HuH-7.5 (cell line): Measurements from ENCODE around the gene MAPK1IP1L.
"Not testable (repeated sequence)": the region's sequence is repeated elsewhere in the genome, so short reads cannot be mapped to it uniquely, and the experiment has no call there.

Experiments
- DNase-seq: peaks from one replicate; pipeline ENCODE4 v3.0.0; 2011; ENCODE audit warnings: low spot score

Gene MAPK1IP1L

DNA sequence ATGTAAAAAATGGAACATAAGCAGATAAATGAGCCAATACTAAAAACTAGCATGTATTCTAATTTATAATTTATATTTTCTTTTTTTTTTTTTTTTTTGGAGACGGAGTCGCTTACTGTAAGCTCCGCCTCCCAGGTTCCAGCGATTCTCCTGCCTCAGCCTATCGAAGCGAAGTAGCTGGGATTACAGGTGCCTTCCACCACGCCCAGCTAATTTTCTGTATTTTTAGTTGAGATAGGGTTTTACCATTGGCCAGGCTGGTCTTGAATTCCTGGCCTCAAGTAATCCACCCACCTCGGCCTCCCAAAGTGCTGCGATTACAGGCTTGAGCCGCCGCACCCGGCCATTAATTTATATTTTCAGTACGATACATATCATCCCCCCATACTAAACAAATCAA, 2.7 kb downstream of the MAPK1IP1L start:
- DNase-seq = no peak

DNA sequence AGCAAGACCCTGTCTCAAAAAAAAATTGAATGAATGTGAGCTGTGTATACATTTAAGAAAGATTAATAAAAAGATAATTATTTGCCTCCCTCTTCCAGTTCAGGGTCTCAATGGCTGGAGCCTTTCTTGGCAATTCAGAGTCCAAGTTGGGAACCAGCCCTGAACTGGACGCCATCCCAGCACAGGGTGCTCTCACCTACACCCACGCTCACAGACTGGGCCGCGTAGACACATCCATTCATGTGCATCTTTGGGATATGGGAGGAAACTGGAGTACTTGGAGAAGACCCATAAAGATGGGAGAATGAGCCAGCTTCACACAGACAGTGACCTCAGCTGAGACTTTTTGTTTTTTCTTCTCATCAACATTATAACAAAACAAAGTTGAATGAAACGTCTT, 6.5 kb downstream of the MAPK1IP1L start:
- DNase-seq = no peak

DNA sequence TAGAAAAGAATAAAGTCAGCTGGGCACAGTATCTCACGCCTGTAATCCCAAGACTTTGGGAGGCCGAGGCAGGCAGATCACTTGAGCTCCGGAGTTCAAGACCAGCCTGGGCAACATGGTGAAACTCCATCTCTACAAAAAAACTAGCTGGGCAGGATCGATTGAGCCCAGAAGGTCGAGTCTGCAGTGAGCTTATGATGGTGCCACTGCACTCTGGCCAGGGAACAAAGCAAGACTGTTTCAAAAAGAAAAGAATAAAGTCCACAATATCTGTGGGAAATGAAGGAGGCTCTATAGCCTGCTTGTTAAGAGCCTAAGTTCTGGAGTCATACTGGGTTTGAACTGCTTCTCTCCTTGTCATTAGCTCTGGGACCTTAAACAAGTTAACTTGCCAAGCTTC, 7.9 kb downstream of the MAPK1IP1L start:
- DNase-seq = no peak

DNA sequence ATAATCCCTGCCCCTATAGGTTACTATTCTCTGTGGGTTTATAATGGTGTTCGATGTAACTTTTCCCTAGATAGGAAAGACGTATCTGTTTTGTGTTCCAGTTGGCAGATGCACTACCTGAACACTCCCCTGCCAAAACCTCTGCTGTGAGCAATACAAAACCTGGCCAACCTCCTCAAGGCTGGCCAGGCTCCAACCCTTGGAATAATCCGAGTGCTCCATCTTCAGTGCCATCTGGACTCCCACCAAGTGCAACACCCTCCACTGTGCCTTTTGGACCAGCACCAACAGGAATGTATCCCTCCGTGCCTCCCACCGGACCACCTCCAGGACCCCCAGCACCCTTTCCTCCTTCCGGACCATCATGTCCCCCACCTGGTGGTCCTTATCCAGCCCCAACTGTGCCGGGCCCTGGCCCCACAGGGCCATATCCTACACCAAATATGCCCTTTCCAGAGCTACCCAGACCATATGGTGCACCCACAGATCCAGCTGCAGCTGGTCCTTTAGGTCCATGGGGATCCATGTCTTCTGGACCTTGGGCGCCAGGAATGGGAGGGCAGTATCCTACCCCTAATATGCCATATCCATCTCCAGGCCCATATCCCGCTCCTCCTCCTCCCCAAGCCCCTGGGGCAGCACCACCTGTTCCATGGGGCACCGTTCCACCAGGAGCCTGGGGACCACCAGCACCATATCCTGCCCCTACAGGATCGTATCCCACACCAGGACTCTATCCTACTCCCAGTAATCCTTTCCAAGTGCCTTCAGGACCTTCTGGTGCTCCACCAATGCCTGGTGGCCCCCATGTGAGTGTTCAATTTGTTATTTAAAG, 11.3 kb downstream of the MAPK1IP1L start:
- no peak for DNase-seq

DNA sequence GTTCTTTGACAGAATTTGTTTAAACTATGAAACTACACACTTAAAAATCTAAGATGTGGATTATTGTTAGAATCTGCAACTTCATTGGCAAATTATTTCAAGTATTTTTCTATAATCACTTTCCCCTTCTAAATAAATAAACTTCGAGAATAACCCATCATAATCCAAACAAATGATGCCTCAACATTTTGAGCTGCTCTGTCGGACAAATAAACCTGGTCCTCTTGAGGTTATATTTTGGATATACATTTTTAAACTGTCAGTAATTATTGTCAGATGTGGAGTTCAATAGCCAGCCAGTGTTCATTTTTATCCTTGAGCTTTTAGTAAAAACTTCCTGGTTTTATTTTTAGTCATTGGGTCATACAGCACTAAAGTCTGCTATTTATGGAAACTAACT, 13.4 kb downstream of the MAPK1IP1L start:
- DNase-seq = not testable (repeated sequence)

DNA sequence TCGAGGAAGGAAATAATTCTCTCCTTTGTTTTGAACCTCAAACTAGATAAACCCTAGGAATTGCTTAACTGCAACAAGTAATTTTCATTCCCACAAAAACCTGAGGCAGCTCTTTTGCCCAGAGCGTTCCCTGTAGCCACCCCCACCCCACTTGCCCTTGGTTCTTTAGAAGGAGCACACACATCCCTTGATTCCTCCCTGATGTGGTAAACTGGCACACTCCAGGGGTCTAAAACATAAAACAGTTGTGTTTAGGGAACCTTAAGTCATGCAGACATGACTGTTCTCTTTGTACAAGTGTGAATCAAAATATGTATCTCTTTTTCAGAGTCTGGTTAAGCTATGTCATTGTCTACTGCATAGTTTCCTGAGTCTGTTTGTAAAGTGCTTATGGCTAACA, 14.0 kb downstream of the MAPK1IP1L start:
- DNase-seq = no peak

DNA sequence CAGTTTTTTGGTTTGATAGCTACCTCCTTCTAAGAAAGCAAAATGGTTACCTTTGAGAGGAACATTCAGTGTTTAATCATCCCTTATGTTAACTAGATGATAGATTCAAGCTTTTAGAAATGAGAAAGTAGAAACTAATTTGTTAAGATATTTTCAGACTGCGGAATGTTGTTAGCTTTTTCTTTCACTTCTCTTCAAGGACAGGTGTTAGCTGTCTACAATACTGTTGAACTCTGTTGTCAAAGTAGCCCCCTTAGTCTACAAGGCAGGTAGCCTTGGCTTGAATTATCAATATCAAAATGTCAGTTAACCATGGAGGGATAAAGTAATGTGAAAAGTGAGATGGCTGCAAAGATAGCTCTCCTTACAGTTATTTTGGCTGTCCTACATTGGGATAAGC, 14.8 kb downstream of the MAPK1IP1L start:
- DNase-seq = no peak

DNA sequence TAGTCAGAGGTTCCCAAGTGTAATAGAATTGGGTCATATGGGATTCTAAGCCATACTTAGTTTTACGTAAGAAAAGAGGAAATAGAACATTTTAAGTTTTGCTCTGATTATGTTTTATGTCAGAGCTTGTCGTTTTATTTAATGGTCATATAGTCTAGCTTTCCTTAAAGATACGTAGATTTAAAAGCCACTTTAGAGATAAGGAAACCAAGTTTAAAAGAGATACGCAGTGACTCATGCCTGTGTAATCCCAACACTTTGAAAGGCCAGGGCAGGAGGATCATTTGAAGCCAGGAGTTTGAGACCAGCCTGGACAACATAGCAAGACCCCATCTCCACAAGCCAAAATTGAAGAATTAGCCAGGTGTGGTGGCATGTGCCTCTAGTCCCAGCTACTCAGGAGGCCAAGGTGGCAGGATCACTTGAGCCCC, 19.5 kb downstream of the MAPK1IP1L start:
- DNase-seq = no peak

DNA sequence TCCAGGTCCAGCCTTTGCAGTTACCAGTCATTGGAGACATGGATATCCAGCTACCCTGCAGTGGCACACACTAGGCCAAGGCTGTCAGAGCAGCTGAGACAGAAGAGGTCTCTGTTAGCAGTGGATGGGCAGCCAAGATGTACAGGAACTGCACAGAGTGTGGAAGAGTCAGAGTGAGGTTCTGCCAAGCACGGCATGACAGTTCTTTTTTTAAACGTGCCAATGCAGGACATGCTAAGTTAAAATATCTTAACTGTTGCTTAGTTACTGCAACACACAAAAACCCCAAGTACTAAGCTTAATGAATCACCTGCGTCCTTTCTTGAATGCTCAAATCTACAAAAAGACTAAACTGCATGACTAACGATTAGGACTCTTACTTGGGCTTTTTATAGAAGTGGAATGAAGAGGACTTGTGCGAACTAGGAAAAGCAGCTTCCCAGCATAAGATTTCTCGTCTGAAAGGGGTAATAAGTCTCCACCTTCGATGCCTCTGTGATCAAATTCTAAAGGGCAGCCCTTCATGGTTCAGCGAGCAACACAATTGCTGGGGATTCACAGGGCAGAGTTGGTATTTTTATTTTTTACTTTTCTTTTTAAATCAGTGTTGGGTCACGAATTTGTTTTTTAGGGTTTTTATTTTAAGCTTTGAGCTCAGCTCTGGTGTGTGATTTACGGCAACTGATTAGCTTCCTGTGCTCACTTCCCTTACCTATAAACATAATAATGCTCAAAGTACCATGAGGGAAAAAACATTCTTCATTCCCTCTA, 20.6 kb downstream of the MAPK1IP1L start:
- no peak for DNase-seq

DNA sequence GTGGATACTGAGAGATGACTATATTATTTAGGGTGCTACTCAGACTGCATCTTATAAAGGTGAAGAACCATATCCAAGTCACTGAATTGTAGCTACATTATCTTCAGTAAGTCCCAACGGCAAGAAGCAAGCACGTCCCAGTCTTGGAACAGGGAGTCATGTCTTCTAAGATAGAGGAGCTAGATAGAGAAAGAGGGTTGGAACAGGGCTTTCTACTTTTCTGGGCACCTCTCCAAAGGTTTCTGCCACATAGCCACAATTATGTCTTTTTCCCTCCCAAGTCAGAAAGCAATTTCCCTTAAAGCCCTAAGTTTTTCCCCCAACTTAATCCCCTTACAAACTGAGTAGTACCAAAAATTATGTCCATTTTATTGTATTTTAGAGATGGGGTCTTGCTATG, 22.4 kb downstream of the MAPK1IP1L start:
- no peak for DNase-seq

DNA sequence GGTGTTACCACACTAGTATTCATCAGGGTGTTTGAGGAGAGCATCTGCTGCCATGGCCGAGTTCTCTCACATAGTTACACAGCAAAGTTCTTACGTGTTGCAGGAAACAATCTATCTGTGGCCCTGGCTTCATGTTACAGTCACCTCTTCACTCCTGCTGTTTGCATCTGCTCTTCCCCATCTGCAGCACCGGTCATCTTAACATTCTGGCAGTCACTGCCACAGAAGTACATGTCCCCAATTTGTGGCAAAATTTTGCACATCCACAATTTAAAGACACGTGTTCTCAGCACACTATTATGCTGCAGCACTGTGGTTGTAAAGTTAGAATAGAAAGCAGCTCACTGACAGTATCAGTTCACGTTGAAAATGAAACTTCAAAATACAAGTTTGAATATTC, 23.2 kb downstream of the MAPK1IP1L start:
- no peak for DNase-seq

DNA sequence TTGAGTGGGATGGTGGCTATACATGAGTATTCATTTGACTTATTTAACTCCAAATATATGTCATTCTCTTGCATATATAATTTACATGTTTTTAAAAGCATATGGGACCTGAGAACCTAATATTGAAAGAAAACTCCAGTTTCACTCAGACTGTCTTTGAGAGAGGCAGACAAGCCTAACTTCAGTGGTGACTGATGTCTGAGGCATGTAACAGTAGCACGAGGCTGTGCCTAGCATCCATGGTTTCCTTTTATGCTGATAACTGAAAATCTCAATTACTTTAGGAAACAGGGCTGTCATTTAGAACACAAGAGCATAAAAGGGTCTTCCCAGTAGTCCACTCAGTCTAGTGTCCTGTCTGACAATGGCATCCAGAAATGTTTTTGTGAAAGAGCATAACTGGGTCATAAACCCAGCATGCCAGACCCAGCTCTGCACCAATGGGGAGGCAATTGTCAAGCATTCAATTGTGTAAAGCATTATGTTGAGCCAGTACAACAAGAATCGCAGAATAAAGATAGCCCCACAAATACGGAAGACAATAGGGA, 24.3 kb downstream of the MAPK1IP1L start:
- DNase-seq = no peak

DNA sequence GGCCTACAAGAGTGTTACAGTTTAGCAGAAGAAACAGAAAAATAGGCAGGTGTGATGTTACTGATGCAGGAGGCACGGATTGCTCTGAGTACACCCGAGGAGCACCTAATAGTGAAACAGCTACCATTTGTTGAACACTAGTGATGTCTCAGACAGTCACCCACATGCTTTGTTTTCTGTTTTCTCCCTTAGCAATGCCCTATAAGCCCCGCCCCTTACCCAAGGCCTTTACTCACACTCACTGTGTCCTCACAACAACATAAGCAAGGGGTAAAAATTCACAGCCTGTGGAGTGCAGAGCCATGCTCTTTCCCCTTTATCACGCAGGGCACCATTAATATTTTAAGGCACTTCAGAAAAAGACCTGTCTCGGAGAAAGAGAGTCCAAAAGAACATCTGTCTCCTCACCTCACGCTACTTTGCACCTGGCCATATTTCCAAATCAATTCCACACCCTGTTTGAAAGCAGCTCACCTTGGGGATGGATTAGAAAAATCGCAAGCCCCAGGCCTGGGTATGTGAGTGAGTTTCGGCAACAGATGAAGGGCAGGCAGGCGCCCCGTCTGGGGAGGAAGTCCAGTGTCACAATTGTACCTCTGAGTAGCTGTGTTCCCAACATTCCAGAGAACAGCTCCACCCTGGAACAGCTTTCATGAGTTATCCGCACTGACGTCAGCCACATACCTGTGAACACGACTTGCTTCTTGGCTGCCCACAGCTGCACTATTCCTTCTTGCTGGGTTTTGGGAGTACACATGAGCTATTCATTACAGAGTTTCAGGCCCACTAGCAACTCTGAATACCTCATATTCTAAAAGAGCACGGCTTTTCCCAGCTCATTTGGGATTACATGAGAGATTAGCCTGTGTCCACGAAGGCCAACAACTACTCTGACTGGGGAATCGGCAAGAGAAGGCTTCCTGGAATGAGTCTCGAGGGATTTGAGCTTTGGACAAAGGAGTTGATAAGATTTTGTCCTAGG, 26.0 kb downstream of the MAPK1IP1L start:
- no peak for DNase-seq

DNA sequence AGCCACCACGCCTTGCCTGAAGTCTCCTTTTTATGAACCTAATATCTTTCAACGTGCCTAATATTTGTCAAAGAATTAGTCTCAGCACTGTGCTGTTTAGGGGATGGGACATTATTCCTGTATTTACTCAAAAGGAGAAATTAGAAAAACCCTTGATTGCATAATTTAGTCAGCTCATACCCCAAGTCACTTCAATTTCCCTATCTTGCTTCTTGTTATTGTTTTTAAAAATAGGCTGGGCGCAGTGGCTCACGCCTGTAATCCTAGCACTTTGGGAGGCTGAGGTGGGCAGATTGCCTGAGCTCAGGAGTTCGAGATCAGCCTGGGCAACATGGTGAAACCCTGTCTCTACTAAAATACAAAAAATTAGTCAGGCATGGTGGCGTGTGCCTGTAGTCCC, 28.5 kb downstream of the MAPK1IP1L start:
- not testable (repeated sequence) for DNase-seq

DNA sequence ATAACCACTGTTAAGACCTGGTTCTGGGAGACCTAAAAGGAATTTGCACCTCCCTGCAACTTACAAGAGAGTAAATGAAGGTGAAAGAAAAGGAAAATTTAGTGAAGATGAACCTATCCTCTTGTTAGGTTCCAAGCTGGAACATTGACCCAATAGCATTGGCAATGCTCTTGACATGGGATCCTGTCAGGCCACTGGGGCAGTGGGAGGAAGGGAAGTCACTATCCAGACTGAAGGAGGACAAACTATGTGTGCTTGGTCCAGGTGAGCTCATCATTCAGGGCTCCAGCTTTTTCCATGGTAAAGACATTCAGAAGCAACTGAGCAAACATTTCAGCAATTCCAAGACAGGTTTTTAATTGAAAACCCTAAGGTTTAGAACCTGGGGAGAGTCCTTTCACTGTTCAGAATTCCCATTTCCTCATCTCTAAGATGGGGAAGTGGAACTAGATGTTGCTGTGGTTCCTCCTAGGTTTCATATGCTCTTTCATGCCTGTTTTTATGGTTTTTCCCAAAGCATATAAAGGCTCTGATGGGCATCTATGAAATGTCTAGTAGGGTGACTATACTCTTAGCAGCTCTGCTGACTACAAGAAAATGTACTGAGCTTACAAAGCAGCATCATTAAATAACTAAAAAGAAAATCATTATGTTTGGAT, 33.1 kb downstream of the MAPK1IP1L start:
- DNase-seq = no peak

DNA sequence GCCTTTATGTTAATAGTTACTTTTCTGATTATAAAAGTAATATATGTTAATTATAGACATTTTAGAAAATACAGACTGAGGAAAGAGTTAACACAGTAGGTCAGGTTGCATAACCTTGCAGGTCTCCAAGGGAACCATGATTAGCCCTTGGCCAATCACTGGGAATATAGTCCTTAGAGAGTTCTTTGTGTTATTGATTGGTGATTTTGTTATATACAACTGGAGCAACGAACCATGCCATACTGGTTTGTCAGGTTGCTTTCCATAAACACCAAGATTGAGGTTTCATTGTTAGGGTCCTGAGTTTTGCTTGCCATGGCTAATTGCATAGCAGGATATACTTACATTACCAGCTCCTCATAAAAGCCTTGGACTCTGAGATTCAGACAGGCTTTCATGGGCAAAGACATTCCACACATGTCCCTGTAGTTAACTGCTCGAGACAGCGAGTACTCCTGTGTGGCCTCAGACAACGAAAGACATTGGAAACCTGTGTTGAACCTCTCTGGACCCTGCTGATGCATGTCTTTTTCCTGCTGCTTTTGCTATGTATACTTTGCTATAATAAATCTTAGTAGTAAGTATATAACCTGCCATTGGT, 33.7 kb downstream of the MAPK1IP1L start:
- DNase-seq = no peak

DNA sequence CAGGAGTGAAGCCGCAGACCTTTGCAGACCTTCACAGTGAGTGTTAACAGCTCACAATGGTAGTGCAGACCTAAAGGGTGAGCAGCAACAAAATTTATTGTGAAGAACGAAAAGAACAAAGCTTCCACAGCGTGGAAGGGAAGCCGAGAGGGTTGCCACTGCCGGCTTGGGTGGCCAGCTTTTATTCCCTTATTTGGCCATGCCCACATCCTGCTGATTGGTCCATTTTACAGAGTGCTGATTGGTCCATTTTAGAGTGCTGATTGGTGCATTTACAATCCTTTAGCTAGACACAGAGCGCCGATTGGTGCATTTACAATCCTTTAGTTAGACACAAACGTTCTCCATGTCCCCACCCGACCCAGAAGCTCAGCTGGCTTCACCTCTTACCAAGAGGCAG, 35.5 kb downstream of the MAPK1IP1L start:
- DNase-seq = no peak

DNA sequence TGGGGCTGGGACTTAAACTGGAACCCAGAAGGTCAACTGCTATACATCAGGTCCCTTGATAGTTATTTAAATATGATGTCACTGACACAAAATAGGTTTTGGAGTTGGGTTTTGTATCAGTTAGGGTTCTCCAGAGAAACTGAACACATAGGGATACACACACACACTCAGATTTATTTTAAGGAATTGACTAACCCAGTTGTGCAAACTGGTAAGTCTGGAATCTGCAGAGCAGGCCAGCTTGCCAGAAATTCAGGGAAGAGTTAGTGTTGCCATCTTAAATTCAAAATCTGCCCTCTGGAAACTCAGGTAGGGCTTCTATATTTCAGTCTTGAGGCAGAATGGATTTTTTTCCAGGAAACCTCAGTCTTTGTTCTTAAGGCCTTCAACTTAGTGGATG, 36.9 kb downstream of the MAPK1IP1L start:
- no peak for DNase-seq

DNA sequence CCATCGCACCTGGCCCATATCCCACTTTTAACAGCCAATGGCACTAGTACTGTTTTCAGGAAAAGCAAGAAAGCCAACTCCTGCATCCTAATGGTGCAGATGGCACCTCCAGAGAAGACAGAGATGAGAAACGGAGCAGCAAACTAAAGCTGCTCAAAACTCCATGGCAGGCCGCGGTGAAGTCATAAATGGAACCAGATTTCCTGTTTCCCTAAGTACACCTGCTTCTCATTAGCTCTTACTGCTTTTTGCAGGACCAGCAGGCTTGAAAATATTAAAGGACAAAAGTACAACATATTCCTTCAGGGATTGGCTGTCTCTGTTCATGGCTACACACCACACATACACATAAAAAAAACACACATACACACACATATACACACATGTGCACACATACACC, 40.9 kb downstream of the MAPK1IP1L start:
- DNase-seq = no peak

DNA sequence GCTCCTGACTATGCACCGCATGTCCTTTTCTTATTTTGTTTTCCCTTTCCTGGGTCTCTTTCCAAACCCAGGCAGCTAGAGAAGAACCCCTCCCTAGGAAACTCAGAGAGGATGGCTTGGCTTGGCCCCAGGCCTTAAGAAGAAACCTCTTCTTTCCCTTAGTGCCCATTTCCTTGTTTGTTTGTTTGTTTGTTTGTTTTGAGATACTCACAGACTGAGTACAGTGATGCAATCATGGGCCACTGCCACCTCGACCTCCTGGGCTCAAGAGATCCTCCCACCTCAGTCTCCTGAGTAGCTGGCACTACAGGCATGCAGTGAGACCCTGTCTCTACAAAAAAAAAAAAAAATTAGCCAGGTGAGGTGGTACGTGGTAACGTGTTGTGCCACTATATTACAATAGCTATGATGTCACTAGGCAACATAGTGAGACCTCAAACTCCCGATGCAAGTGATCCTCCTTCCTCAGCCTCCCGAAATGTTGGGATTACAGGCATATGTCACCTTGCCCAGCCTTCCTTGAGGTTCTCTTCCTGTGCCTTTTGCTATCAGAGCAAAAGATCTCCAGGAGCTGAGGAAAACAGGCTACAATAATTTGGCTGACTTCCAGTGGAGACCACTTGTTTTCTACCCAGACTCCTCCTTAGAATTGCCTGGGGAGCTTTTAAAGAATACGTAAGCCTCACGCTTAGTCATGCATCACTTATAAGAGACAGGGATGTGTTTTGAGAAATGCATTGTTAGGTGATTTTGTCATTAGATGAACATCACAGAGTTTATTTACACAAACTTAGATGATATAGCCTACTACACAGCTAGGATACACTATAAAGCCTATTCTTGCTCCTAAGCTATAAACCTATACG, 43.1 kb downstream of the MAPK1IP1L start:
- DNase-seq = no peak
